ENCODE results near the gene ALDH1A3.

ALDH1A3 gene

DNA sequence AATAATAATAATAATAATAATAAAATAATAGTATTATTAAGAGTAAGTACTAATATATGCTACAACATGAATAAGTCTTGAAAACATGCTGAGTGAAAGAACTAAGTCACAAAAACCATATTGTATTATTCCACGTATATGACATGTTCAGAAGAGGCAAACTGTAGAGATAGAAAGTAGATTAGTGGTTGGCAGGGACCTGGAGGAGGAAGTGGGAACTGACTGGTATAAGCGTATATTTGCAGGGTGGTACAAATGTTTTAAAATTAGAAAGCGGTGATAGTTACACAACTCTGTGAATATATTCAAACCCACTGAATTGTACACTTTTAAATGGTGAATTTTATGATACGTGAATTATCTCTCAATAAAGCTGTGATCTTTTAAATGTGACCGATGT, 72.3 kb downstream of the ALDH1A3 start:
- DNase-seq (ENCODE audit: low read depth in 2 of 2) = no peak

DNA sequence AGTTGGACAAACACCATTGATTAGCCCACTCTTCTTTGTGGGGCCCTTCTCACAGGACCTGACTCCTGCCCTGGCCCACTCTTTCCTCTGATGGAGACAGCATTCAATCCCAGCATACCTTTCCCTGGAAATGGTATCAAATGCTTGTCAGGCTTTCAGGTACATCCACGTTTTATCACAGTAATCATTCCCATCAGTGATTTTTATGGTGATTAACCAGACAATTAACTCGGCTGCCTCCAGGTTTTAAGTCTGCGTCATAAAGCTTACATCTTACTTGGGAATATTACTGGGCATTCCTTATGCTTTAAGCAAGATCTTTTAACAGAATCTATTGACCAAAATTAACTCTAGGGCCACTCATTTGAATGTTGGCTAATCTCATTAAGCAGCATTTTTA, 72.9 kb downstream of the ALDH1A3 start:
- no peak for DNase-seq (ENCODE audit: low read depth in 2 of 2)

DNA sequence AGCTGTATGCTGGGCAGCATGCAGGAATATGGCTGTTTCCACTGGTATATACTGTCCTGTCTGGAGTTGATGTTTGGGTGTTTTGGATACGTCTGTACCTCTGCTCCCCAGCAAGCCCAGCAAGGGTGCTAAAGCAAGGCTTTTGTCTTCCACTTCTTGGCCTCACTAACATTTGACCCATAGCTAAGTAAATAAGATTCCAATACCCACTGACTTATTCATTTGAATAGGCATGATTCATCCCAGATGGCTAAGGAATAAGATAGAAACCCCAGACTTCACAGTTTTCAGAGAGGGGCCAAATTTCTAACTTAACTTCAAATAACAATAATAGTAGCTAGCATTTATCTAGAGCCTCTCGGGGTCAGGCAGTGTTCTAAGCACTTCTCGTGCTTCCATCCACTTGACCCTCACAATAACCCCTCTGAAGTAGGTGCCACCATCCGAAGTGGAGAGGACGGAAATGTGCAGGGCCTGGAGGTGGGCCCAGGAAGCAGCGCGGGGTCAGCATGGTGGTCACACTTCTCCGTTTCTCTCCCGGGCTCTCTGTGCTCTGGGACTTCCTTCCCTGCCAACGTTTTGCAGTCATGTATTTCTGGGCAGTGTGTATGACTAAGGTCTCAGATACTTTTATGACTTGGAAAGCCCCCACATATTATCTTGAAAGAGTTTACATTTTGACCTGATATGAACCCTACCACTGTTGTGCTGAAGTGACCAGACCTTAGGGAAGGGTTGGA, 78.9 kb downstream of the ALDH1A3 start:
- no peak for DNase-seq (ENCODE audit: low read depth in 2 of 2)

DNA sequence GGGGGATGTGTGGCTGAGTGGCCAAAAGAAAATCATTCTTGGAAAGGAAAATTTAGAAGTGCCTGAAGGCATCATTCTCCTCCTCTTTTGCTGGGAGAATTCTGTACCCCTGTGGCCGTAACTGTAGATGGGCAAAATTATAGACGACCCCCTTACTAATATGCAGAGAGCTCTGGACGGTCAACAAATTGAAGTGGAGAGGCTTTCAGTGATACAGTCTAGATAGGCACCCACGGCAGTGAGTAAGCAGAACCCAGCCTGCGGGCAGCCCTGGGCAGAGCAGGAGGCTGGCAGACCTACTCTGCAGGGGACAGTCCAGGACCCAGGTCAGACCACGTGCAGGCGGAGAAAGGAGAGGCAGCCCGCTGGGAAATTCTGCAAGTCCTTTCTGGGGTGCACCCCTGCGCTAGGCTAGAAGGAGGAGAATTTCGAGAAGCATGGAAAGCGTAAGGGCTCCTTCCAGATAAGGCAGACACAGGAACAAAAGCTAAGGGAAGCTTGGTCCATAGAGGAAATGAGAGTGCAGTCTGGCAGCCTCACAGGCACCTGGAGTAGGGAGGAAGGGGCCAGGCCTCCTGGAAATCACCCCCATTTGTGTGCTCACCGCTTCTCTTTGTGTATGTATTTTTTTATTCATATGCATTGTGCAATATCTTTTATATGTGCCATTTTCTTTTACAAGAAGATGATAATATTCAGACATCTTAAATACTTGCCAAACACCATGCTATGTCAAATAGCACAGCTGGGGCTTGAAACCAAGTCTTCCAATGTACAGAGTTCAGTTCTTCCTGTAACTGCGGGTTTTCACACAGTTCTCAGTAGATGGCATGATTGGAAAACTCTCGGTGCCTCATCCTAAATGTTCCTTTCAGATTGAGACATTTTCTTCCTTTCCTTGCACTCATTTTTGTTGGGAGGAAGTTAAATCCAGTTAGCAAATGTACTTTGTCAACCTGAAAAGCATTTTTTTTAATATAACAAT, 79.7 kb downstream of the ALDH1A3 start:
- no peak for DNase-seq (ENCODE audit: low read depth in 2 of 2)
